HUES64 (cell line): Measurements from ENCODE around the gene LPAR5.
A peak's percentile ranks its signal among the peaks of the same experiment; 100 is the strongest.

Source experiments
- H3K27ac ChIP-seq: 2 replicates; pipeline ENCODE4 v1.7.0; 2013; ENCODE audit warnings: low read depth, low read length, inconsistent platforms
- H3K27me3 ChIP-seq: 2 replicates; pipeline ENCODE4 v1.6.1; 2013; ENCODE audit warnings: mild to moderate bottlenecking, low read length; ENCODE audit not compliant: insufficient read depth
- H3K36me3 ChIP-seq: 2 replicates; pipeline ENCODE4 v1.6.1; 2013; ENCODE audit warnings: mild to moderate bottlenecking, low read length; ENCODE audit not compliant: insufficient read depth
- H3K4me1 ChIP-seq: 2 replicates; pipeline ENCODE4 v1.6.1; 2013; ENCODE audit warnings: mild to moderate bottlenecking, low read length, moderate library complexity; ENCODE audit not compliant: insufficient read depth
- H3K4me3 ChIP-seq: 2 replicates; pipeline ENCODE4 v1.5.1; 2013; ENCODE audit warnings: mild to moderate bottlenecking, low read length, moderate library complexity
- H3K9ac ChIP-seq: 2 replicates; pipeline ENCODE4 v1.6.1; 2013; ENCODE audit warnings: mild to moderate bottlenecking, low read depth, low read length
- H3K9me3 ChIP-seq: 2 replicates; pipeline ENCODE4 v1.6.1; 2013; ENCODE audit warnings: low read depth, low read length; ENCODE audit not compliant: insufficient read depth
- WGBS: fragments of 150-250, 120-280 bp; methylation state at CpG from one replicate; pipeline ENCODE4 v1.1.7; 2013; ENCODE audit warnings: missing lambda C conversion rate; 5-methylcytosine and 5-hydroxymethylcytosine counted together

The LPAR5 gene

DNA sequence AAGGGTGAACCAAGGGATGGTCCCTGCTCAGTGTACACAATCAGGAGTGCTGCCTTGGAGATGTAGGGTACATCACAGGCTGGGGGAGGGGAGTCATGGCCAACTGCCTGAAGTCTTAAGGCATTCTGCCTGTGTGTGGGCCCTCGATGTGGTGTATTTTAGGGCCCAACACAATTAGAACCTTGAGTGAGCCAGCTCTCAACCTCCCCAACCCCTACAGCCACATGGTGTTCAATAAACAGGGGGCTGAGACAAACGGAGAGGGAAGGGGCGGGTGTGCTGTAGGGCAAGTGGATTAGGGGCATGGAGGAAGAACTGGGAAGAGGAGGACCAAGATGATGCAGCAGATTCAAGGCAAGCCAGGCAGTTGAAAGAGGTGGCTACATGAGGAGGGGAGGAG, 20.0 kb downstream of the LPAR5 start:
- Histone ChIP-seq H3K4me3 (no peak overlapping the region), H3K27ac (no peak overlapping the region), H3K27me3 (peaks cover 15% of the 10 kb centered on the region), H3K36me3 (no peaks in the 10 kb centered on the region), H3K9me3 (no peaks in the 10 kb centered on the region), H3K9ac (no peak overlapping the region), H3K4me1 (peaks cover 30% of the 10 kb centered on the region)
- WGBS = 80% methylated on average over 3 of the region's 3 CpGs

GRCh38 chr12:6614513-6615172, 21.1 kb downstream of the LPAR5 start:
- Histone ChIP-seq H3K9me3 (no peaks in the 10 kb centered on the region), H3K4me1 (peaks cover 32% of the 10 kb centered on the region), H3K27me3 (peaks cover 6% of the 10 kb centered on the region), H3K4me3 (0 out of 2 replicates have a peak overlapping the region, but pooled peaks have one; percentile 5), H3K9ac (peak overlapping the region; percentile 43; the same call in 1 of the 2 replicates), H3K36me3 (no peaks in the 10 kb centered on the region), H3K27ac (peak overlapping the region; percentile 72)
- 66% methylated on average over 7 of the region's 7 CpGs for WGBS

DNA sequence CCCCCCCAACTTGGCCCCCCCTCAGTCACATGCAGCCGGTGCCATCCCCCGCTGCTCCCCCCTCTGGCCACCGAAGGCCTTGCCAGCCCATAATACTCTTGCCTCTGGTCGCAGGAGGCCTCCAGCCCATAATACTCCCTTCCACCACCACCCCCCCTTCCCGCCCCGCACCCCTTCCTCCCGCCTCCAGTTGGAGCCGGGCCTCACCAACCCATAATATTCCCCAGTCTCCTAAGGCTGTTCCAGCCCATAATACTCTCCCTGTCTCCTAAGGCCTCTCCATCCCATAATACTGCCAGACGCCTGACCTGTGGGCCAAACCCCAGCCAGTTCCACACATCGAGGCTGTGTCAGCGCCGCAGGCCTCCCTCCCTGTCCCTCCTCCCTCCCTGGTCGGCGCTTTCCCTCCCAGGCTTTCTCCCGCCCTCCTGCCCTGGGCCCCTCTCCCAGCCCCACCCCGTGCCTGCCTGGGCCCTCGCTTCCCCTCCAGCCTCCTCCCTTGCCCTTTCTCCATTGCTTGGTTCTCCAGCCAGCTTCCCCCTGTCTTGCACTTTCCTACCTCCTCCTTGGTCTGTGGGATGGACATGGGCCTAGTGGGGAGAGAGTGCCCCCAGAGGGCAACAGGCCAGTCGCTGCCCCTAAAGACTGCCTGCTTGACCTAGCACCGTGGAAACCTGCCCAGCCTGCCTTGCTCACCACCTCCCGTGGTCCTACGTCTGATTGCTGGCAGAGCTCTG, 21.8 kb downstream of the LPAR5 start:
- H3K9me3 ChIP-seq = no peaks in the 10 kb centered on the region
- H3K27me3 ChIP-seq = no peaks in the 10 kb centered on the region
- no peaks in the 10 kb centered on the region for H3K36me3 ChIP-seq
- H3K4me1 ChIP-seq = peaks cover 32% of the 10 kb centered on the region
- H3K4me3 ChIP-seq = 0 out of 2 replicates have a peak overlapping the region, but pooled peaks have one; percentile 5
- 5% methylated on average over 20 of the region's 21 CpGs for WGBS
- H3K27ac ChIP-seq = peak overlapping the region; percentile 72
- H3K9ac ChIP-seq = peak overlapping the region; percentile 43

DNA sequence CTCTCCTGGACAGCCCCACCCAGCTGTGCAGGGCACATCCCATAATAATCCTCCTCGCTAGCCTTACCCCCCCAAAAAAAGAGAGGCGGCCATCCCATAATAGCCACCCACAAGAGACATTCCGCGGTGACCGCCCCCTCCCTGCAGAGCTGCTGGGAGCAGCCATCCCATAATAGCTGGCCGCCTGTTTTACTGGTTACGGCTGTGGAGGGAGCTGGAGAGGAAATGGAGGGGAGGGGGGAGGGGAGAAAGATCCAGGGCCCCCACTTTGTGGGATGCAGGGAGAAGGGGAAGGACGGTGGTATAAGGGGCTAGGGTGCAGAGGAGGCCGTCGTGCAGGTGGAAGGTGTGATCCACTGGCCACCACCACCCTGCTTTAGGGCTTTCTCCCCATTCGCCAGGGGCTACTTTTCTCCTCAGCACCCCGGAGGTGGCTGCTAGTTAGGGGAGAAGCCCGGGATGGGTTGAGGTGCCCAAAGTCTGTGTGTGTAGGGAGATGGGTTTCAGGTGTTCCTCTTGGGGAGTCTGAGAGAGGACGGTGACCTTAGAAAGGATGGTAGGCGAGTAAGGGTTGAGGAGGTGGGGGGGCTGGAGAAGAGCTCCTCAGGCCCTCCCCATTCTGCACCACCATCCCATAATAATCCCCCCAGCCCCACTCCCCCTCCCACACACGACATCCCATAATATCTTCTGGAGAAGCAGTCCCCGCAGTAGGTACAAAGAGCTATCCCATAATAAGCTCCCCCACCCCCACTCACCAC, 22.6 kb downstream of the LPAR5 start:
- Histone ChIP-seq H3K4me1 (peaks cover 32% of the 10 kb centered on the region), H3K27ac (peak overlapping the region; percentile 90), H3K27me3 (no peaks in the 10 kb centered on the region), H3K9ac (peak overlapping the region; percentile 92), H3K36me3 (no peaks in the 10 kb centered on the region), H3K4me3 (peak overlapping the region; percentile 53), H3K9me3 (no peaks in the 10 kb centered on the region)
- WGBS = 15% methylated on average over 16 of the region's 17 CpGs

DNA sequence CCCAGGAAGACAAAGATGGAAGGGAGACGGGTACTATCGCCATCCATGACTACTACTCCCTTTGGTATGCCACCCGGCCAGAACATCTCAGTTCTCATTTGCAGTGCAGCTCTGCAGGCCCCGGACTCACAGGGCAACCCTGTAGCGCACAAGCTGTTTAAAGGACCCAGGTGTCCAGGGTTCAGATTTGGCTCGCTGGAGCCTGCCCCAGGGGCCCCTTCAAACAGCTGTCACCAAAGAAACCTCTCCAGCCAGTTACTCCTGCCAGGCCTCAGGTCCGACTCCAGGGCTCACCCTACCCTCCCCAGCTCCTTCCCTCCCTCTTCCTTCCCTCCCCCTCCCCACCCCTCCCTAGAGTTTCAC, 23.1 kb downstream of the LPAR5 start:
- Histone ChIP-seq H3K27ac (peak overlapping the region; percentile 90), H3K27me3 (no peaks in the 10 kb centered on the region), H3K4me3 (peak overlapping the region; percentile 53), H3K4me1 (peaks cover 32% of the 10 kb centered on the region), H3K36me3 (no peaks in the 10 kb centered on the region), H3K9ac (no peak overlapping the region), H3K9me3 (no peaks in the 10 kb centered on the region)
- WGBS = 63% methylated on average over 7 of the region's 7 CpGs

DNA sequence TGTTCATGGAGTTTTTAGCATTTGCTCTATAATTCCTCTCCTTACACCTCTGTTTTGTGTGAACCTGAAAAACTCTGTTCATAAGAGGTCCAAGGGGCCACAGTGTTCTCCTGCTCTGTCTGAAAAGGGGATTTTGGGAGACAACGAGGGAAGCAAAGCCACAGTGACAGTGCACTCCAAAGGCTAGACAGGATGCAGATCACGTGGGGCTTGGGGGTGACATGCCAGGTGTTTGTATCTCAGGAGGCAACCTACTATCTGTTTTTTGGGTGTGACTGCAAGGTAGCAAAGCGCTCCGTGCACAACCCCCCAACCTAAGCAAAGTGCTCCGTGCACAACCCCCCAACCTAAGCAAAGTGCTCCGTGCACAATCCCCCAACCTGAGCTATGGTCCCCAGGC, 23.5 kb downstream of the LPAR5 start:
- H3K9me3 ChIP-seq = no peaks in the 10 kb centered on the region
- WGBS = 76% methylated on average over 6 of the region's 6 CpGs
- H3K27me3 ChIP-seq = no peaks in the 10 kb centered on the region
- peak overlapping the region; percentile 53; the same call in 1 of the 2 replicates for H3K4me3 ChIP-seq
- H3K9ac ChIP-seq = no peak overlapping the region; the same call in 1 of the 2 replicates
- peaks cover 32% of the 10 kb centered on the region for H3K4me1 ChIP-seq
- peak overlapping the region; percentile 90; the same call in 1 of the 2 replicates for H3K27ac ChIP-seq
- no peaks in the 10 kb centered on the region for H3K36me3 ChIP-seq

- 78% methylated on average over 8 of the region's 8 CpGs for WGBS
- no peaks in the 10 kb centered on the region for H3K9me3 ChIP-seq
- no peak overlapping the region for H3K27ac ChIP-seq
- H3K4me3 ChIP-seq = no peak overlapping the region
- H3K27me3 ChIP-seq = no peaks in the 10 kb centered on the region
- peaks cover 17% of the 10 kb centered on the region for H3K36me3 ChIP-seq
- no peak overlapping the region for H3K9ac ChIP-seq
- peaks cover 41% of the 10 kb centered on the region for H3K4me1 ChIP-seq
These were observed 27.0 kb downstream of the LPAR5 start for GRCh38 chr12:6608592-6609281.

DNA sequence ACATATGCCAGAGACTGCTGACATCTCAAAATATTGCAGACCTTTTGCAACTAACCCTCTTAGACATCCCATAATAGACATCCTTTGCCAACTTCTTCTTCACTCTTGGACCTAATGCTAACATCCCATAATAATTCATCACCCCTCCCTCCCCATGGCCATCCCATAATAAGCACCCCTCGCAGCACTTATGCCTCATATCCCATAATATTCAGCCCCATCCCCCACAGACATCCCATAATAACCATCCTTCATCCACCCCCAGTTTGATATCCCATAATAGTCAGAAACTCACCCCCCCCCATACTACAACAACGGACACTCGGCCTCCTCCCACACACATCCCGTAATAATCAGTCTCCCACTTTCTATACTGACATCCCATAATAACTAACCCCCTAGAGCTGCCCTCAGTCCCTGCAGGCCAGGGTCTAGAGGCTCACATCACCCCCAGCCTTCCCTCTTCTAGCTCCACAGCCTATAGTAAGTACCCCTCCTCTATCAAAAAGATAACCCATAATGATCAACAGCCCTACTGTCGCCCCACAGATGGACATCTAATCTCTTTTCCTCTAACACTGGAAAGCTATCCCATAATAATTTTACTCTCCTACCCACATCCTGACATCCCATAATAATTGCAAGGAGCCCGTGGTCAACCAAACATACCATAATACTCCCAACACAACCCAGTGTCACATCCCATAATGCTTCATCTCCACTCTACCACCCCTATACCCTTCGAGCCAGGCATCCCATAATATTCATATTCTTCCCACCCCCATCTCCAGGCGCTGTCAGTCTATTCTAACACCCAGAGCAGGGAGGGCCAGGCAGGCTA, 27.8 kb downstream of the LPAR5 start:
- no peak overlapping the region for H3K4me3 ChIP-seq
- no peaks in the 10 kb centered on the region for H3K9me3 ChIP-seq
- no peak overlapping the region for H3K27ac ChIP-seq
- H3K4me1 ChIP-seq = peaks cover 39% of the 10 kb centered on the region
- no peak overlapping the region for H3K9ac ChIP-seq
- peaks cover 23% of the 10 kb centered on the region for H3K36me3 ChIP-seq
- 65% methylated on average over 8 of the region's 8 CpGs for WGBS
- no peaks in the 10 kb centered on the region for H3K27me3 ChIP-seq

- H3K4me1 ChIP-seq = peaks cover 27% of the 10 kb centered on the region
- H3K36me3 ChIP-seq = peaks cover 38% of the 10 kb centered on the region
- WGBS = under 1% methylated on average over 66 of the region's 70 CpGs
- peak overlapping the region; percentile 87 for H3K9ac ChIP-seq
- H3K27me3 ChIP-seq = no peaks in the 10 kb centered on the region
- peak overlapping the region; percentile 92; the same call in 1 of the 2 replicates for H3K27ac ChIP-seq
- no peaks in the 10 kb centered on the region for H3K9me3 ChIP-seq
- peak overlapping the region; percentile 88 for H3K4me3 ChIP-seq
These were observed 29.2 kb downstream of the LPAR5 start for GRCh38 chr12:6606331-6607131.
